Calu3 (cell line): Measurements from ENCODE around the gene CFAP61. TPM values are rescaled to one million over a fixed set of nuclear protein-coding genes. Genes with fewer than 3 reads are reported as not detected.

Experiments used
- BruUV-seq: library from RNA; stranded (reverse); fragments of 400-500 nt; replicated peaks from 2 replicates; lab custom pipeline; 2021; lab: Mats Ljungman, UMichigan
- CTCF ChIA-PET: fragments of 300-600 bp; sonication (Branson Sonifier 250); formaldehyde crosslinking; loops from one replicate; lab custom pipeline; 2022; ENCODE audit warnings: antibody characterized with exemption; lab: Charles Lee
- DNase-seq: peaks from one replicate; pipeline ENCODE4 v3.0.0; 2022
- H3K27ac Mint-ChIP-seq: one replicate; pipeline ENCODE4 v1.8.0; 2022; ENCODE audit warnings: mixed read lengths; ENCODE audit not compliant: unreplicated experiment
- H3K27me3 Mint-ChIP-seq: one replicate; pipeline ENCODE4 v1.8.0; 2022; ENCODE audit warnings: mixed read lengths; ENCODE audit not compliant: unreplicated experiment
- H3K36me3 Mint-ChIP-seq: one replicate; pipeline ENCODE4 v1.8.0; 2022; ENCODE audit warnings: mild to moderate bottlenecking, moderate library complexity, mixed read lengths; ENCODE audit not compliant: insufficient read depth, unreplicated experiment
- H3K4me1 Mint-ChIP-seq: one replicate; pipeline ENCODE4 v1.8.0; 2022; ENCODE audit warnings: mild to moderate bottlenecking, low read depth, mixed read lengths; ENCODE audit not compliant: unreplicated experiment
- H3K4me3 Mint-ChIP-seq: one replicate; pipeline ENCODE4 v1.8.0; 2022; ENCODE audit warnings: mild to moderate bottlenecking, low read depth, moderate library complexity, mixed read lengths; ENCODE audit not compliant: unreplicated experiment
- H3K9me3 Mint-ChIP-seq: one replicate; pipeline ENCODE4 v1.8.0; 2022; ENCODE audit warnings: low read depth, mixed read lengths; ENCODE audit not compliant: unreplicated experiment
- CTCF ChIP-seq: fragments of 200-600 bp; IDR thresholded peaks from one replicate; pipeline ENCODE4 v1.8.0; 2022; ENCODE audit warnings: antibody characterized with exemption; ENCODE audit not compliant: unreplicated experiment
- intact Hi-C: fragments of 100-400 bp; cut with micrococcal nuclease; formaldehyde crosslinking; loops from one replicate; pipeline ENCODE4 v1.10.0; 2022; ENCODE audit not compliant: unreplicated experiment
- total RNA-seq: library from RNA; stranded (reverse); gene quantifications from 2 replicates; pipeline ENCODE4 v1.2.3, GENCODE V29; 2022

The CFAP61 gene
- total RNA-seq, 1 experiment from 2014 or later = not detected

GRCh38 chr20:20027284-20027683 is 25.0 kb upstream of the CFAP61 start:
- no TSS peak for BruUV-seq
- no peaks in the 10 kb centered on the region for H3K9me3 Mint-ChIP-seq
- no peaks in the 10 kb centered on the region for H3K36me3 Mint-ChIP-seq
- CTCF ChIA-PET = no interaction called here
- DNase-seq = no peak
- no peak overlapping the region for H3K4me3 Mint-ChIP-seq
- intact Hi-C loops = no loop called here
- H3K27ac Mint-ChIP-seq = no peak overlapping the region
- H3K27me3 Mint-ChIP-seq = no peaks in the 10 kb centered on the region
- no peak for TF ChIP-seq CTCF
- no peaks in the 10 kb centered on the region for H3K4me1 Mint-ChIP-seq

GRCh38 chr20:20031790-20032189 is 20.5 kb upstream of the CFAP61 start:
- Mint-ChIP-seq H3K9me3 (no peaks in the 10 kb centered on the region), H3K27me3 (no peaks in the 10 kb centered on the region), H3K36me3 (no peaks in the 10 kb centered on the region), H3K27ac (no peak overlapping the region), H3K4me3 (no peak overlapping the region), H3K4me1 (no peaks in the 10 kb centered on the region)
- no peak for DNase-seq
- BruUV-seq = no TSS peak
- no peak for TF ChIP-seq CTCF
- CTCF ChIA-PET = no interaction called here
- intact Hi-C loops = no loop called here

GRCh38 chr20:20034486-20034885 is 17.8 kb upstream of the CFAP61 start:
- H3K27ac Mint-ChIP-seq = no peak overlapping the region
- CTCF ChIA-PET = no interaction called here
- no peaks in the 10 kb centered on the region for H3K9me3 Mint-ChIP-seq
- no peak for DNase-seq
- H3K27me3 Mint-ChIP-seq = no peaks in the 10 kb centered on the region
- H3K4me3 Mint-ChIP-seq = no peak overlapping the region
- intact Hi-C loops = no loop called here
- no peaks in the 10 kb centered on the region for H3K4me1 Mint-ChIP-seq
- H3K36me3 Mint-ChIP-seq = no peaks in the 10 kb centered on the region
- no TSS peak for BruUV-seq
- TF ChIP-seq CTCF = no peak

GRCh38 chr20:20036756-20037155 is 15.6 kb upstream of the CFAP61 start:
- no peaks in the 10 kb centered on the region for H3K4me1 Mint-ChIP-seq
- no peaks in the 10 kb centered on the region for H3K27me3 Mint-ChIP-seq
- no peak for DNase-seq
- TF ChIP-seq CTCF = no peak
- no peak overlapping the region for H3K4me3 Mint-ChIP-seq
- intact Hi-C loops = no loop called here
- H3K27ac Mint-ChIP-seq = no peak overlapping the region
- no peaks in the 10 kb centered on the region for H3K9me3 Mint-ChIP-seq
- BruUV-seq = no TSS peak
- CTCF ChIA-PET = no interaction called here
- H3K36me3 Mint-ChIP-seq = no peaks in the 10 kb centered on the region

GRCh38 chr20:20037960-20038359 is 14.4 kb upstream of the CFAP61 start:
- intact Hi-C loops = no loop called here
- Mint-ChIP-seq H3K9me3 (no peaks in the 10 kb centered on the region), H3K36me3 (no peaks in the 10 kb centered on the region), H3K4me3 (no peak overlapping the region), H3K27me3 (no peaks in the 10 kb centered on the region), H3K27ac (no peak overlapping the region), H3K4me1 (no peaks in the 10 kb centered on the region)
- BruUV-seq = no TSS peak
- no peak for DNase-seq
- CTCF ChIA-PET = no interaction called here
- TF ChIP-seq CTCF = no peak
